OCI-LY1 (cell line): Measurements from ENCODE around the gene B3GALT2.

Experiments
- H2AFZ ChIP-seq: fragments of 200-600 bp; sonication (generic), shearing (Covaris generic); 2 replicates; pipeline ENCODE4 v1.6.0; 2014; ENCODE audit warnings: antibody characterized with exemption, mild to moderate bottlenecking, low read length
- H3F3A ChIP-seq: fragments of 200-600 bp; sonication (generic), shearing (Covaris generic); 2 replicates; pipeline ENCODE4 v1.6.0; 2014; ENCODE audit warnings: mild to moderate bottlenecking, antibody characterized with exemption, low read length, moderate library complexity; ENCODE audit not compliant: insufficient read depth
- H3K27ac ChIP-seq: fragments of 200-600 bp; sonication (generic); 2 replicates; pipeline ENCODE4 v1.5.1; 2014; ENCODE audit warnings: low read length, mixed run types, mild to moderate bottlenecking, low read depth; ENCODE audit not compliant: poor library complexity, severe bottlenecking
- H3K27me3 ChIP-seq: fragments of 200-600 bp; sonication (generic); 2 replicates; pipeline ENCODE4 v1.6.0; 2014; ENCODE audit warnings: antibody characterized with exemption, mild to moderate bottlenecking, low read length, moderate library complexity; ENCODE audit not compliant: insufficient read depth
- H3K36me3 ChIP-seq: fragments of 200-600 bp; sonication (generic); 2 replicates; pipeline ENCODE4 v1.6.1; 2014; ENCODE audit warnings: mild to moderate bottlenecking, antibody characterized with exemption, low read length, moderate library complexity, mixed read lengths; ENCODE audit not compliant: insufficient read depth
- H3K4me1 ChIP-seq: fragments of 200-600 bp; sonication (generic); 2 replicates; pipeline ENCODE4 v1.5.1; 2014; ENCODE audit warnings: mild to moderate bottlenecking, low read length, moderate library complexity; ENCODE audit not compliant: insufficient read depth, severe bottlenecking
- H3K4me2 ChIP-seq: fragments of 200-600 bp; sonication (generic), shearing (Covaris generic); 2 replicates; pipeline ENCODE4 v1.6.1; 2014; ENCODE audit warnings: low read length
- H3K4me3 ChIP-seq: fragments of 200-600 bp; sonication (generic); 2 replicates; pipeline ENCODE4 v1.5.1; 2014; ENCODE audit warnings: low read length, low read depth, mild to moderate bottlenecking, mixed read lengths; ENCODE audit not compliant: poor library complexity, severe bottlenecking
- H3K79me2 ChIP-seq: fragments of 200-600 bp; shearing (Covaris generic); 2 replicates; pipeline ENCODE4 v1.6.1; 2016; ENCODE audit warnings: mixed run types, low read length, mixed read lengths; ENCODE audit not compliant: insufficient read depth
- H3K9ac ChIP-seq: fragments of 200-600 bp; sonication (generic), shearing (Covaris generic); 2 replicates; pipeline ENCODE4 v1.6.1; 2014; ENCODE audit warnings: mild to moderate bottlenecking, low read length, mixed read lengths
- H3K9me2 ChIP-seq: fragments of 200-600 bp; sonication (generic), shearing (Covaris generic); 2 replicates; pipeline ENCODE4 v1.6.1; 2014; ENCODE audit warnings: low read depth, mild to moderate bottlenecking, low read length, mixed read lengths
- H3K9me3 ChIP-seq: fragments of 200-600 bp; shearing (Covaris generic); 2 replicates; pipeline ENCODE4 v1.6.1; 2014; ENCODE audit warnings: low read length, mixed read lengths
- H4K20me1 ChIP-seq: fragments of 200-600 bp; sonication (generic), shearing (Covaris generic); 2 replicates; pipeline ENCODE4 v1.6.0; 2016; ENCODE audit warnings: mild to moderate bottlenecking, low read length; ENCODE audit not compliant: insufficient read depth
- EZH2 ChIP-seq: fragments of 200-600 bp; sonication (generic), shearing (Covaris generic); IDR thresholded peaks from 2 replicates; pipeline ENCODE4 v1.8.0; 2017; ENCODE audit warnings: borderline replicate concordance, mixed run types, mild to moderate bottlenecking, antibody characterized with exemption, low read length, moderate library complexity, mixed read lengths
- TF ChIP-seq, protein P1 (sequence below): fragments of 200-600 bp; sonication (generic), shearing (Covaris generic); IDR thresholded peaks from 2 replicates; pipeline ENCODE4 v1.5.1; 2017; ENCODE audit warnings: mild to moderate bottlenecking, antibody characterized with exemption, low read length, moderate library complexity, mixed read lengths

Gene B3GALT2

GRCh38 chr1:193156822-193157142 is 29.6 kb downstream of the B3GALT2 start:
- Histone ChIP-seq H3F3A (no peaks in the 10 kb centered on the region), H3K4me1 (no peaks in the 10 kb centered on the region), H3K27me3 (no peaks in the 10 kb centered on the region), H3K4me3 (no peak overlapping the region), H3K36me3 (peaks cover 54% of the 10 kb centered on the region), H3K27ac (no peak overlapping the region), H3K4me2 (no peak overlapping the region), H3K9me3 (no peaks in the 10 kb centered on the region), H3K9me2 (no peaks in the 10 kb centered on the region), H3K79me2 (no peaks in the 10 kb centered on the region), H4K20me1 (no peaks in the 10 kb centered on the region), H3K9ac (no peak overlapping the region), H2AFZ (no peak overlapping the region)
- TF ChIP-seq EZH2 = no peak
- TF ChIP-seq, protein P1, sequence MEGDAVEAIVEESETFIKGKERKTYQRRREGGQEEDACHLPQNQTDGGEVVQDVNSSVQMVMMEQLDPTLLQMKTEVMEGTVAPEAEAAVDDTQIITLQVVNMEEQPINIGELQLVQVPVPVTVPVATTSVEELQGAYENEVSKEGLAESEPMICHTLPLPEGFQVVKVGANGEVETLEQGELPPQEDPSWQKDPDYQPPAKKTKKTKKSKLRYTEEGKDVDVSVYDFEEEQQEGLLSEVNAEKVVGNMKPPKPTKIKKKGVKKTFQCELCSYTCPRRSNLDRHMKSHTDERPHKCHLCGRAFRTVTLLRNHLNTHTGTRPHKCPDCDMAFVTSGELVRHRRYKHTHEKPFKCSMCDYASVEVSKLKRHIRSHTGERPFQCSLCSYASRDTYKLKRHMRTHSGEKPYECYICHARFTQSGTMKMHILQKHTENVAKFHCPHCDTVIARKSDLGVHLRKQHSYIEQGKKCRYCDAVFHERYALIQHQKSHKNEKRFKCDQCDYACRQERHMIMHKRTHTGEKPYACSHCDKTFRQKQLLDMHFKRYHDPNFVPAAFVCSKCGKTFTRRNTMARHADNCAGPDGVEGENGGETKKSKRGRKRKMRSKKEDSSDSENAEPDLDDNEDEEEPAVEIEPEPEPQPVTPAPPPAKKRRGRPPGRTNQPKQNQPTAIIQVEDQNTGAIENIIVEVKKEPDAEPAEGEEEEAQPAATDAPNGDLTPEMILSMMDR = no peak

DNA sequence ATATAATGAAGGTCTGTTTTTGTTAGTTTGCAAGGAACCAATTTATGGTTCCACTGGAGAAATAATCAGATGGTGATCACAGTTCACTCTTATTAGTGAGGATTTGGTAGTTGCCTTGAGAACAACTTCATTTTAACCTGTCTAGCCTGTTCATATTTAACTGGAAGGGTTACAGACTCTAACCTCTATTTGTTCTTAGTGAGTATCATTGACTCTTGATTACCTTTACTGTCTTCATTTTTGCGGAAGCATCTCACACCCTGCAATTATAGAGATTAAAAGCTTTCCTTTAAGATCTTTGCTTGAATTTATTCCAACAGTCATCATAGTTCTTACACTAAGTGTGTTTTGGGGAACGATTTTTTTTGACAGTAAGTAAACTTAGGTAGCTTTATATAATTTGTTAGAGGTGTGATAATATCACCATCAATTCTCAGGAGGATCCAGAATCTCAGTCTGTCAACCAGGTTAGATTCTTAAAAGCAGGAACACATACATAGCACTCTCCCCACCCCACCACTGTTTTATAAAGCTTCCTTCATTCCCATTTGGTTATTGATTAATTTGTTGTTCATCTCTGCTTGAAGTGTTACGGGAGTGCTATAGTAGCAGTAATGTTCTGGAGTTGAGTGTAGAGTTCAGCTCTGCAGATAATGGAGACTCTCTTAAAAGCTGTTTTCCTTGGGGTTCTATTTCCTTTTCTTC is 30.1 kb downstream of the B3GALT2 start:
- no peak overlapping the region for H3K9ac ChIP-seq
- H3K36me3 ChIP-seq = peaks cover 59% of the 10 kb centered on the region
- H3K9me2 ChIP-seq = no peaks in the 10 kb centered on the region
- H4K20me1 ChIP-seq = no peaks in the 10 kb centered on the region
- H3K4me3 ChIP-seq = no peak overlapping the region
- no peak overlapping the region for H2AFZ ChIP-seq
- H3K9me3 ChIP-seq = no peaks in the 10 kb centered on the region
- H3K79me2 ChIP-seq = no peaks in the 10 kb centered on the region
- H3K27ac ChIP-seq = no peak overlapping the region
- no peaks in the 10 kb centered on the region for H3K27me3 ChIP-seq
- H3F3A ChIP-seq = no peaks in the 10 kb centered on the region
- TF ChIP-seq EZH2 = no peak
- TF ChIP-seq, protein P1 = no peak
- H3K4me1 ChIP-seq = no peaks in the 10 kb centered on the region
- no peak overlapping the region for H3K4me2 ChIP-seq

- no peaks in the 10 kb centered on the region for H3K4me1 ChIP-seq
- TF ChIP-seq EZH2 = no peak
- TF ChIP-seq, protein P1 = no peak
- H3K4me3 ChIP-seq = no peak overlapping the region
- H4K20me1 ChIP-seq = no peaks in the 10 kb centered on the region
- no peaks in the 10 kb centered on the region for H3K79me2 ChIP-seq
- H3K36me3 ChIP-seq = peaks cover 81% of the 10 kb centered on the region
- no peak overlapping the region for H3K27ac ChIP-seq
- H3K9me3 ChIP-seq = no peaks in the 10 kb centered on the region
- H3K9ac ChIP-seq = no peak overlapping the region
- no peak overlapping the region for H3K4me2 ChIP-seq
- 0 out of 2 replicates have a peak, but pooled peaks cover 9% of the 10 kb centered on the region for H3F3A ChIP-seq
- H3K27me3 ChIP-seq = no peaks in the 10 kb centered on the region
- H2AFZ ChIP-seq = no peak overlapping the region
- H3K9me2 ChIP-seq = no peaks in the 10 kb centered on the region
Measured at GRCh38 chr1:193144999-193145398, 41.4 kb downstream of the B3GALT2 start.
